Measurements from ENCODE around the gene ERFL. TPM values are rescaled to one million over a fixed set of nuclear protein-coding genes. Genes with fewer than 3 reads are reported as not detected.

ERFL gene
- total RNA-seq, 1 donor from 2014 or later: 1.2 TPM

DNA sequence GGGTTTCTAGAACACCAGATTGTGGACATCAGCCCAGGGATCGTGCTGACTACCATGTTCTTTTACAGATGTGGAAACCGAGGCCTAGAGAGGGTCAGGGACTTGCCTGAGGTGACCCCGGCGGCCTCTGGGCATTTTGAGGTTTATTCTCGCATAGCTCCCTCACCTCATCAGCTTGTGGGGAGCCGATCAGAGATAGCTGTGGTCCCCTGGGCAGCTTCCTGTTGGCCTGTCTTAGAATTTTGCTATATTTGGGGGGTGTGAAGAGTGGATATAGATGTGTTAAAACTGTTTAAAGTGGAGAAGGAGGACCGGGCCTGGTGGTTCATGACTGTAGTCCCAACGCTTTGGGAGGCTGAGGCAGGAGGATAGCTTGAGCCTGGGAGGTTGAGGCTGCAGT is 38.4 kb downstream of the ERFL start:
- TF ChIP-seq, protein P1, sequence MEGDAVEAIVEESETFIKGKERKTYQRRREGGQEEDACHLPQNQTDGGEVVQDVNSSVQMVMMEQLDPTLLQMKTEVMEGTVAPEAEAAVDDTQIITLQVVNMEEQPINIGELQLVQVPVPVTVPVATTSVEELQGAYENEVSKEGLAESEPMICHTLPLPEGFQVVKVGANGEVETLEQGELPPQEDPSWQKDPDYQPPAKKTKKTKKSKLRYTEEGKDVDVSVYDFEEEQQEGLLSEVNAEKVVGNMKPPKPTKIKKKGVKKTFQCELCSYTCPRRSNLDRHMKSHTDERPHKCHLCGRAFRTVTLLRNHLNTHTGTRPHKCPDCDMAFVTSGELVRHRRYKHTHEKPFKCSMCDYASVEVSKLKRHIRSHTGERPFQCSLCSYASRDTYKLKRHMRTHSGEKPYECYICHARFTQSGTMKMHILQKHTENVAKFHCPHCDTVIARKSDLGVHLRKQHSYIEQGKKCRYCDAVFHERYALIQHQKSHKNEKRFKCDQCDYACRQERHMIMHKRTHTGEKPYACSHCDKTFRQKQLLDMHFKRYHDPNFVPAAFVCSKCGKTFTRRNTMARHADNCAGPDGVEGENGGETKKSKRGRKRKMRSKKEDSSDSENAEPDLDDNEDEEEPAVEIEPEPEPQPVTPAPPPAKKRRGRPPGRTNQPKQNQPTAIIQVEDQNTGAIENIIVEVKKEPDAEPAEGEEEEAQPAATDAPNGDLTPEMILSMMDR (IDR thresholded peaks at IDR 0.05; ENCODE audit: unreplicated experiment): no peak
- H3K36me3 Mint-ChIP-seq (ENCODE audit: insufficient read depth): peaks cover 5% of the 10 kb centered on the region
- DNase-seq (ENCODE audit: low spot score, unreplicated experiment): no peak
- H3K4me3 Mint-ChIP-seq (ENCODE audit: low read depth): no peak overlapping the region
- H3K4me1 Mint-ChIP-seq (ENCODE audit: low read depth): peaks cover 24% of the 10 kb centered on the region
- H3K27me3 Mint-ChIP-seq: no peaks in the 10 kb centered on the region
- H3K27ac Mint-ChIP-seq: no peak overlapping the region
- H3K9me3 Mint-ChIP-seq (ENCODE audit: low read depth): no peaks in the 10 kb centered on the region

DNA sequence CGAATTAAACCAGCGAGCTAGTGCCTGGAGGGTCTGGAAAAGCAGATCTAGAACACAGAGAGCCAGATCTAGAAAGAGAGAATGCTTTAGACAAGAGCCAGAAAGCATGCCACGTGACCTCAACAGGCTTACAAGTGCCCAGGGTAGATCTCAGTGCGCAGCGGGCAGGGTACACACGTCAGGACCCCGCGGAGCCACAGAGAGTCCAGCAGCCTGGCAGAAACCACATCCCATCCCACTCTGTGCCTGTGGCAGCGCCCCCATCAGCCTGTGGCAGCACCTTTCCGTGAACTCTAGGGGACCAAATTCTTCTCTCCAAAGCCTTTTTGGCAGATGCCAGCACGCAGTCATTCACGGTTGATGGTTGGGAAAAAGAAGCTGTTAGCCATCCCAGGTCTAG is 39.3 kb downstream of the ERFL start:
- DNase-seq (ENCODE audit: low spot score, unreplicated experiment): no peak
- Mint-ChIP-seq H3K4me1 (ENCODE audit: low read depth) (peaks cover 27% of the 10 kb centered on the region), H3K27ac (no peak overlapping the region), H3K27me3 (peaks cover under 1% of the 10 kb centered on the region), H3K4me3 (ENCODE audit: low read depth) (no peak overlapping the region), H3K9me3 (ENCODE audit: low read depth) (no peaks in the 10 kb centered on the region), H3K36me3 (ENCODE audit: insufficient read depth) (peaks cover 5% of the 10 kb centered on the region)
- TF ChIP-seq, protein P1 (IDR thresholded peaks at IDR 0.05; ENCODE audit: unreplicated experiment): no peak

DNA sequence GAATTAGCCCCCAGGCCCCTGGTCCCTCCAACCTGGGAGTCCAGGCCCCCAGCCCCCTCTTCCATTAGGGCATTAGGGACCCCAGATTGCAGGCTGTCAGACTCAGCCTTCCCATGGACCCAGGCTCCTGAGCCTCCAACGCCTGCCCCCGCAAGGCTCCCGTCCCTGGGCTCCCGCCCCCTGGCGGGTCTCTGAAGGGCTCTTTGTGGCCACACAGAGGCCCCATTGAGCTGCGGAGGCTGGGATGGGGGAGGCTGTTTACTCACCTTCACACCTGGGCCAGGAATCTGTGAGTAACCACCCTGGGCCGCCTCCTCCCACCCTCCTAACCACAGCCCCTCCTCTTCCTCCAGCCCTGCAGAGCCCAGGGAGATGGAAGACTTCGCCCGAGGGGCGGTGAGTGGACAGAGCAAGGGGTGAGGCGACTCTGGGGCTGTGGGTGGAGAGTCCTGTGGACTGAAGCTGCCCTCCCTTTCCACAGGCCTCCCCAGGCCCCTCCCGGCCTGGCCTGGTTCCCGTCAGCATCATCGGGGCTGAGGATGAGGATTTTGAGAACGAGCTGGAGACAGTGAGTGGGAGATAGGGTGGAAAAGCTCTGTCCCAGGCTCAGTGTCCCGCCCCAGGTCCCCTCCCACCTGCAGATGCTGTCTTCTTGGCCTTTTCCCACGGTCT is 40.4 kb downstream of the ERFL start:
- DNase-seq (ENCODE audit: low spot score, unreplicated experiment): peak; percentile 78
- H3K4me3 Mint-ChIP-seq (ENCODE audit: low read depth): peak overlapping the region; percentile 69
- H3K27ac Mint-ChIP-seq: peak overlapping the region; percentile 91

DNA sequence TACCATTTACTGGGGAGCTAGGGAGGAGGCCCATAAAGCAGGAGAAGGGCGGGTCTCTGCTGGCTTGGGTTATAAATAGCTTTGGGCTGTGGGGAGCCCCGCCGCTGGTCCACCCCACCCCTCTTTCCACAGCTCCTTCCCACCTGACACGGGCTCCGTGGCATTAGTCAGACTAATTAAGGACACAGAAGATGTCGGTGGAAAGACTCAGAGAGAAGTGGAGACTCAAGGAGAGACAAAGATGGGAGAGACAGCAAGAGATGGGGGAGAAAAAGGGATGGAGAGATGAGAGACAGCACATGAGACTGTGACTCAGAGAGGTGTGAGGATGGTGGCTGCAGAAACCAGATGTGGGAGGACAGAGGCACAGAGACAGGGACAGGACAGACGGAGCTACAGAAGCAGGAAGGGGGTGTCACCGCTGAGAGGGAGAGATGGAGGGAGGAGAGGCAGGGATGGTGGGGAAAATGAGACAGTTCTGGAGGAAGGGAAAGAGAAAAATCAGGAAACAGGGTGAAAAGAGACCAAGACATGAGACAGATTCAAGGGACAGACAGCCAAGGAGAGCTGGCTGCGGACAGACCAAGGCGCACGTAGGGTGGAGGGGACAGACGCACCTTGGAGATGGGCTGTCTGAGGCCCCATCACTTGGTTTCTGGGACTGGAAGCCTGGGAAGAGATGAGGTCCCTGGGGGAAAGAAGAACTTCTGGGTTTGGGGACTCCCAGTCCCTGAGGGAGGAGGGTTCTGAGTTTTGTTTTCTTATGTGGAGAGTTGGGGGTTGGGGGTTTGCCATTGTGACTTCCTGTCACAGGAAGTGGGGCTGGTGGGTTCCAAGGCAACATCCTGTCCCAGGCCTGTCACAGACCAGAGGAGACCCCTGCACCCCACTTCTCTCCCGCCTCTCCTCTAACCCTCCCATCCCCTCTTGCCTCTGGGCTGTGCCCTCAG is 41.2 kb downstream of the ERFL start:
- Mint-ChIP-seq H3K27ac (peak overlapping the region; percentile 88), H3K36me3 (ENCODE audit: insufficient read depth) (peaks cover 3% of the 10 kb centered on the region)
- TF ChIP-seq, protein P1 (IDR thresholded peaks at IDR 0.05; ENCODE audit: unreplicated experiment): no peak

More for the DNA sequence above, 40.4 kb downstream of the ERFL start:
- H3K4me1 Mint-ChIP-seq (ENCODE audit: low read depth): peaks cover 27% of the 10 kb centered on the region
- TF ChIP-seq, protein P1 (IDR thresholded peaks at IDR 0.05; ENCODE audit: unreplicated experiment): peak; percentile 57
- no peaks in the 10 kb centered on the region for H3K9me3 Mint-ChIP-seq (ENCODE audit: low read depth)
- H3K27me3 Mint-ChIP-seq: peaks cover 6% of the 10 kb centered on the region
- peaks cover 3% of the 10 kb centered on the region for H3K36me3 Mint-ChIP-seq (ENCODE audit: insufficient read depth)

More for the DNA sequence above, 41.2 kb downstream of the ERFL start:
- Mint-ChIP-seq H3K4me1 (ENCODE audit: low read depth) (peaks cover 30% of the 10 kb centered on the region), H3K9me3 (ENCODE audit: low read depth) (no peaks in the 10 kb centered on the region), H3K4me3 (ENCODE audit: low read depth) (peak overlapping the region; percentile 58), H3K27me3 (peaks cover 13% of the 10 kb centered on the region)
- no peak for DNase-seq (ENCODE audit: low spot score, unreplicated experiment)
